ENCODE data around the gene COL4A1.

- TF ChIP-seq, protein P1, sequence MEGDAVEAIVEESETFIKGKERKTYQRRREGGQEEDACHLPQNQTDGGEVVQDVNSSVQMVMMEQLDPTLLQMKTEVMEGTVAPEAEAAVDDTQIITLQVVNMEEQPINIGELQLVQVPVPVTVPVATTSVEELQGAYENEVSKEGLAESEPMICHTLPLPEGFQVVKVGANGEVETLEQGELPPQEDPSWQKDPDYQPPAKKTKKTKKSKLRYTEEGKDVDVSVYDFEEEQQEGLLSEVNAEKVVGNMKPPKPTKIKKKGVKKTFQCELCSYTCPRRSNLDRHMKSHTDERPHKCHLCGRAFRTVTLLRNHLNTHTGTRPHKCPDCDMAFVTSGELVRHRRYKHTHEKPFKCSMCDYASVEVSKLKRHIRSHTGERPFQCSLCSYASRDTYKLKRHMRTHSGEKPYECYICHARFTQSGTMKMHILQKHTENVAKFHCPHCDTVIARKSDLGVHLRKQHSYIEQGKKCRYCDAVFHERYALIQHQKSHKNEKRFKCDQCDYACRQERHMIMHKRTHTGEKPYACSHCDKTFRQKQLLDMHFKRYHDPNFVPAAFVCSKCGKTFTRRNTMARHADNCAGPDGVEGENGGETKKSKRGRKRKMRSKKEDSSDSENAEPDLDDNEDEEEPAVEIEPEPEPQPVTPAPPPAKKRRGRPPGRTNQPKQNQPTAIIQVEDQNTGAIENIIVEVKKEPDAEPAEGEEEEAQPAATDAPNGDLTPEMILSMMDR (IDR thresholded peaks at IDR 0.05; ENCODE audit: low read length), result no peak
- TF ChIP-seq EZH2 (IDR thresholded peaks at IDR 0.05; ENCODE audit: borderline replicate concordance, low read length), result no peak
Measured at GRCh38 chr13:110270507-110270906, 36.5 kb downstream of the COL4A1 start.

Data from OCI-LY1 (cell line).